ENCODE measurements around the gene PPP2R5A. TPM values are rescaled to one million over a fixed set of nuclear protein-coding genes. Genes with fewer than 3 reads are reported as not detected.
A peak's percentile ranks its signal among the peaks of the same experiment; 100 is the strongest.
"Not testable (repeated sequence)": the region's sequence is repeated elsewhere in the genome, so short reads cannot be mapped to it uniquely, and the experiment has no call there.

The PPP2R5A gene
- total RNA-seq, 2 experiments from 2014 or later, result 44.3 to 46.2 TPM

GRCh38 chr1:212301580-212301979 lies 16.4 kb downstream of the PPP2R5A start:
- H3K4me3 Mint-ChIP-seq, result no peak overlapping the region
- peaks cover 4% of the 10 kb centered on the region for H3K9me3 Mint-ChIP-seq
- Histone ChIP-seq H3K36me3 (ENCODE audit: insufficient read depth, low read length) (no peaks in the 10 kb centered on the region), H3K4me1 (ENCODE audit: insufficient read depth, low read length) (peaks cover 22% of the 10 kb centered on the region), H3K9me3 (ENCODE audit: control insufficient read depth in 1 of 2, insufficient read depth in 1 of 2, low read length in 2 of 2) (no peaks in the 10 kb centered on the region), H3K4me3 (ENCODE audit: low read length) (no peak overlapping the region), H3K27ac (ENCODE audit: low read depth in 1 of 2, low read length in 2 of 2) (no peak overlapping the region), H3K27me3 (ENCODE audit: control insufficient read depth in 1 of 2, insufficient read depth in 2 of 2, low read length in 2 of 2) (no peaks in the 10 kb centered on the region)
- intact Hi-C loops (cut with DNase I, micrococcal nuclease), result no loop called here
- peaks cover 63% of the 10 kb centered on the region for H3K4me1 Mint-ChIP-seq (ENCODE audit: low read depth)
- no peaks in the 10 kb centered on the region for H3K27me3 Mint-ChIP-seq
- peaks cover 26% of the 10 kb centered on the region for H3K36me3 Mint-ChIP-seq (ENCODE audit: low read depth)
- no peak overlapping the region for H3K27ac Mint-ChIP-seq
- POLR2A ChIA-PET, result interaction anchor here (1.5 kb wide), 1 partner anchor 15 kb away, joined by 4 read pairs; no protein-coding TSS in a partner anchor
- DNase-seq (no peak), ATAC-seq (ENCODE audit: poor library complexity) (no peak)
- TF ChIP-seq, protein P1, sequence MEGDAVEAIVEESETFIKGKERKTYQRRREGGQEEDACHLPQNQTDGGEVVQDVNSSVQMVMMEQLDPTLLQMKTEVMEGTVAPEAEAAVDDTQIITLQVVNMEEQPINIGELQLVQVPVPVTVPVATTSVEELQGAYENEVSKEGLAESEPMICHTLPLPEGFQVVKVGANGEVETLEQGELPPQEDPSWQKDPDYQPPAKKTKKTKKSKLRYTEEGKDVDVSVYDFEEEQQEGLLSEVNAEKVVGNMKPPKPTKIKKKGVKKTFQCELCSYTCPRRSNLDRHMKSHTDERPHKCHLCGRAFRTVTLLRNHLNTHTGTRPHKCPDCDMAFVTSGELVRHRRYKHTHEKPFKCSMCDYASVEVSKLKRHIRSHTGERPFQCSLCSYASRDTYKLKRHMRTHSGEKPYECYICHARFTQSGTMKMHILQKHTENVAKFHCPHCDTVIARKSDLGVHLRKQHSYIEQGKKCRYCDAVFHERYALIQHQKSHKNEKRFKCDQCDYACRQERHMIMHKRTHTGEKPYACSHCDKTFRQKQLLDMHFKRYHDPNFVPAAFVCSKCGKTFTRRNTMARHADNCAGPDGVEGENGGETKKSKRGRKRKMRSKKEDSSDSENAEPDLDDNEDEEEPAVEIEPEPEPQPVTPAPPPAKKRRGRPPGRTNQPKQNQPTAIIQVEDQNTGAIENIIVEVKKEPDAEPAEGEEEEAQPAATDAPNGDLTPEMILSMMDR (IDR thresholded peaks at IDR 0.05), result no peak
- CTCF ChIA-PET, result no interaction called here

DNA sequence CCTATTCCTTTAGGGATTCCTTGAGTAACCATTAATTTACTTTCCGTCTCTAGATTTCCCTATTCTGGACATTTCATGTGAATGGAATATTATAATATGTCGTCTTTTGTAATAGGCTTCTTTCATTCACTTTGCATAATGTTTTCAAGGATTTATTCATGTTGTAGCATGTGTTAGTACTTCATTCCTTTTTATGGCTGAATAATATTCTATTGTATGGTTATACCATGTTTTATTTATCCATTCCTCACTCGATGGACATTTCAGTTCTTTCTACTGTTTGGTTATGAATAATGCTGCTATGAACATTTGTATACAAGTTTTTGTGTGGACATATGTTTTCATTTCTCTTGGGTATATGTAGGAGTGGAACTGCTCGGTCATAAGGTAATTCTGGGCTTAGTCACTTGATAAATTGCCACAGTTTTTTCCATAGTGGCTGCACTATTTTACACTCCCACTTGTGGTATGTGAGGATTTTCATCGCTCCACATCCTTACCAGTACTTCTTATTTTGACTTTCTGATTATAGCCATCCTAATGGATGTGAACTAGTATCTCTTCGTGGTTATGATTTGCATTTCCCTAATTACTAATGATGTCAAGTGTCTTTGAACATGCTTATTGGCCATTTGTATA lies 17.7 kb downstream of the PPP2R5A start:
- intact Hi-C loops (cut with DNase I, micrococcal nuclease), result no loop called here
- H3K4me3 ChIP-seq (ENCODE audit: low read length), result no peak overlapping the region
- H3K27ac Mint-ChIP-seq, result no peak overlapping the region
- H3K4me1 ChIP-seq (ENCODE audit: insufficient read depth, low read length), result peaks cover 19% of the 10 kb centered on the region
- H3K36me3 ChIP-seq (ENCODE audit: insufficient read depth, low read length), result no peaks in the 10 kb centered on the region
- no peaks in the 10 kb centered on the region for H3K27me3 Mint-ChIP-seq
- H3K27ac ChIP-seq (ENCODE audit: low read depth in 1 of 2, low read length in 2 of 2), result no peak overlapping the region
- peaks cover 72% of the 10 kb centered on the region for H3K4me1 Mint-ChIP-seq (ENCODE audit: low read depth)
- no peak overlapping the region for H3K4me3 Mint-ChIP-seq
- peaks cover 4% of the 10 kb centered on the region for H3K9me3 Mint-ChIP-seq
- POLR2A ChIA-PET, result no interaction called here
- ATAC-seq (ENCODE audit: poor library complexity) (no peak), DNase-seq (no peak)
- CTCF ChIA-PET, result no interaction called here
- TF ChIP-seq, protein P1 (IDR thresholded peaks at IDR 0.05), result no peak
- no peaks in the 10 kb centered on the region for H3K9me3 ChIP-seq (ENCODE audit: control insufficient read depth in 1 of 2, insufficient read depth in 1 of 2, low read length in 2 of 2)
- no peaks in the 10 kb centered on the region for H3K27me3 ChIP-seq (ENCODE audit: control insufficient read depth in 1 of 2, insufficient read depth in 2 of 2, low read length in 2 of 2)
- peaks cover 38% of the 10 kb centered on the region for H3K36me3 Mint-ChIP-seq (ENCODE audit: low read depth)

GRCh38 chr1:212305342-212305741 lies 20.1 kb downstream of the PPP2R5A start:
- H3K4me3 ChIP-seq (ENCODE audit: low read length), result no peak overlapping the region
- no peaks in the 10 kb centered on the region for H3K27me3 ChIP-seq (ENCODE audit: control insufficient read depth in 1 of 2, insufficient read depth in 2 of 2, low read length in 2 of 2)
- Mint-ChIP-seq H3K9me3 (peaks cover 4% of the 10 kb centered on the region), H3K27me3 (no peaks in the 10 kb centered on the region), H3K4me3 (no peak overlapping the region), H3K4me1 (ENCODE audit: low read depth) (peaks cover 85% of the 10 kb centered on the region), H3K27ac (peak overlapping the region; percentile 11), H3K36me3 (ENCODE audit: low read depth) (peaks cover 58% of the 10 kb centered on the region)
- TF ChIP-seq, protein P1 (IDR thresholded peaks at IDR 0.05), result no peak
- intact Hi-C loops (cut with DNase I, micrococcal nuclease), result no loop called here
- H3K4me1 ChIP-seq (ENCODE audit: insufficient read depth, low read length), result peaks cover 17% of the 10 kb centered on the region
- H3K9me3 ChIP-seq (ENCODE audit: control insufficient read depth in 1 of 2, insufficient read depth in 1 of 2, low read length in 2 of 2), result no peaks in the 10 kb centered on the region
- DNase-seq (no peak), ATAC-seq (ENCODE audit: poor library complexity) (no peak)
- H3K36me3 ChIP-seq (ENCODE audit: insufficient read depth, low read length), result peaks cover 10% of the 10 kb centered on the region
- no peak overlapping the region for H3K27ac ChIP-seq (ENCODE audit: low read depth in 1 of 2, low read length in 2 of 2)
- ChIA-PET POLR2A (no interaction called here), CTCF (interaction anchor here (0.7 kb wide), 1 partner anchor 24 kb away, joined by 3 read pairs; no protein-coding TSS in a partner anchor)

- H3K4me1 Mint-ChIP-seq (ENCODE audit: low read depth), result peaks cover 88% of the 10 kb centered on the region
- H3K27ac ChIP-seq (ENCODE audit: low read depth in 1 of 2, low read length in 2 of 2); POLR2A ChIA-PET; H3K27me3 ChIP-seq (ENCODE audit: control insufficient read depth in 1 of 2, insufficient read depth in 2 of 2, low read length in 2 of 2); CTCF ChIA-PET; H3K27ac Mint-ChIP-seq; H3K27me3 Mint-ChIP-seq; H3K36me3 ChIP-seq (ENCODE audit: insufficient read depth, low read length); H3K4me3 ChIP-seq (ENCODE audit: low read length); DNase-seq; H3K9me3 Mint-ChIP-seq; intact Hi-C loops (cut with DNase I, micrococcal nuclease); ATAC-seq (ENCODE audit: poor library complexity); H3K9me3 ChIP-seq (ENCODE audit: control insufficient read depth in 1 of 2, insufficient read depth in 1 of 2, low read length in 2 of 2): not testable (repeated sequence)
- H3K36me3 Mint-ChIP-seq (ENCODE audit: low read depth), result peaks cover 63% of the 10 kb centered on the region
- H3K4me1 ChIP-seq (ENCODE audit: insufficient read depth, low read length), result peaks cover 14% of the 10 kb centered on the region
- peak overlapping the region; percentile 35 for H3K4me3 Mint-ChIP-seq
Observed at GRCh38 chr1:212305984-212306452, 20.8 kb downstream of the PPP2R5A start.

Data from CD4-positive, alpha-beta T cell (primary cell).